M059J (cell line): Measurements from ENCODE around the gene MGAT4B. TPM values are rescaled to one million over a fixed set of nuclear protein-coding genes. Genes with fewer than 3 reads are reported as not detected.

Source experiments
- total RNA-seq: library from RNA; depleted of rRNA; stranded (reverse); fragments of >200 nt; shearing (Covaris generic); gene quantifications from 2 replicates; pipeline ENCODE4 v1.2.3, GENCODE V29; 2014; rRNA removed

The MGAT4B gene
- total RNA-seq, 1 experiment from 2014 or later = 187 TPM

Other genes with a start within 250 kb of the MGAT4B start
- 265 and 317 TPM in 2 replicates for gene HNRNPH1, start 183.2 kb downstream of the MGAT4B start, total RNA-seq
- gene CBY3, start 125.8 kb downstream of the MGAT4B start, total RNA-seq = not detected in 2 replicates
- gene CANX, start 107.9 kb downstream of the MGAT4B start, total RNA-seq = 625 and 681 TPM in 2 replicates
- 7.5 and 17.2 TPM in 2 replicates for gene MAML1, start 74.0 kb downstream of the MGAT4B start, total RNA-seq
- not detected in 2 replicates for gene LTC4S, start 12.9 kb downstream of the MGAT4B start, total RNA-seq
- gene SQSTM1, start 14.0 kb upstream of the MGAT4B start, total RNA-seq = 390 and 442 TPM in 2 replicates
- gene MRNIP, start 52.0 kb upstream of the MGAT4B start, total RNA-seq = 11.3 and 13.2 TPM in 2 replicates
- gene TBC1D9B, start 101.0 kb upstream of the MGAT4B start, total RNA-seq = 43.5 and 62.4 TPM in 2 replicates